ENCODE results near the gene TIE1.

- TF ChIP-seq, protein P1, sequence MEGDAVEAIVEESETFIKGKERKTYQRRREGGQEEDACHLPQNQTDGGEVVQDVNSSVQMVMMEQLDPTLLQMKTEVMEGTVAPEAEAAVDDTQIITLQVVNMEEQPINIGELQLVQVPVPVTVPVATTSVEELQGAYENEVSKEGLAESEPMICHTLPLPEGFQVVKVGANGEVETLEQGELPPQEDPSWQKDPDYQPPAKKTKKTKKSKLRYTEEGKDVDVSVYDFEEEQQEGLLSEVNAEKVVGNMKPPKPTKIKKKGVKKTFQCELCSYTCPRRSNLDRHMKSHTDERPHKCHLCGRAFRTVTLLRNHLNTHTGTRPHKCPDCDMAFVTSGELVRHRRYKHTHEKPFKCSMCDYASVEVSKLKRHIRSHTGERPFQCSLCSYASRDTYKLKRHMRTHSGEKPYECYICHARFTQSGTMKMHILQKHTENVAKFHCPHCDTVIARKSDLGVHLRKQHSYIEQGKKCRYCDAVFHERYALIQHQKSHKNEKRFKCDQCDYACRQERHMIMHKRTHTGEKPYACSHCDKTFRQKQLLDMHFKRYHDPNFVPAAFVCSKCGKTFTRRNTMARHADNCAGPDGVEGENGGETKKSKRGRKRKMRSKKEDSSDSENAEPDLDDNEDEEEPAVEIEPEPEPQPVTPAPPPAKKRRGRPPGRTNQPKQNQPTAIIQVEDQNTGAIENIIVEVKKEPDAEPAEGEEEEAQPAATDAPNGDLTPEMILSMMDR (conservative IDR thresholded peaks at IDR 0.05), result no peak
- no peak for TF ChIP-seq EZH2 (IDR thresholded peaks at IDR 0.05; ENCODE audit: low read depth)
Measured at GRCh38 chr1:43334453-43335205, 33.8 kb downstream of the TIE1 start.
